ENCODE results near the gene RNF181. TPM values are rescaled to one million over a fixed set of nuclear protein-coding genes. Genes with fewer than 3 reads are reported as not detected.

RNF181 gene
- total and polyA plus RNA-seq, 2 of the 8 experiments (the other 6 are each of a cell fraction or from before 2014, with no cell fraction given) = 97.2 to 514 TPM

GRCh38 chr2:85548608-85548900, 47.0 kb upstream of the RNF181 start:
- H3K36me3 ChIP-seq (ENCODE audit: control insufficient read depth in 2 of 4, insufficient read depth in 4 of 4, low read length in 3 of 4) = peaks cover 21 to 49% (median 39%) of the 10 kb centered on the region in 4 experiments
- no peak overlapping the region for H4K5ac ChIP-seq (ENCODE audit: insufficient read length, low read depth, low read length)
- POLR2A ChIA-PET (ENCODE audit: partially characterized antibody) = interaction anchor here (0.6 to 38.6 kb wide), 13 partner anchors 8 to 587 kb away, joined by 3 to 1889 read pairs (median 4); partner anchors contain the start of genes CAPG, GGCX, MAT2A and SH2D6
- H2AK5ac ChIP-seq (ENCODE audit: low read depth, low read length) = no peak overlapping the region
- H3K56ac ChIP-seq (replicated peaks; ENCODE audit: insufficient read length, low read depth, low read length) = no peak overlapping the region
- no peaks in the 10 kb centered on the region for H3K27me3 ChIP-seq (replicated peaks in 1 of 4; ENCODE audit: control insufficient read depth in 3 of 4, extremely low read depth in 1 of 4, insufficient read depth in 3 of 4, low read length in 3 of 4)
- H4K8ac ChIP-seq (ENCODE audit: extremely low read depth, insufficient read depth, low read length) = no peak overlapping the region
- H3K4ac ChIP-seq (replicated peaks; ENCODE audit: insufficient read length, low read depth, low read length) = no peak overlapping the region
- H3K18ac ChIP-seq (ENCODE audit: extremely low read depth, low read length) = no peak overlapping the region
- TF ChIP-seq POLR2A (IDR thresholded peaks at IDR 0.05; ENCODE audit: control extremely low read depth in 1 of 2, low read depth in 2 of 2, low read length in 2 of 2) (peak in 1 of 2 experiments; percentile 43; a peak in 1 of 3 replicates), SAP30 (IDR thresholded peaks at IDR 0.05; ENCODE audit: insufficient read depth, insufficient replicate concordance, low read length) (no peak), JUN (IDR thresholded peaks at IDR 0.05; ENCODE audit: low read depth, low read length) (no peak), E2F6 (IDR thresholded peaks at IDR 0.05) (no peak)
- H4K20me1 ChIP-seq (replicated peaks in 1 of 2; ENCODE audit: control insufficient read depth in 1 of 2, insufficient read depth in 2 of 2, low read length in 2 of 2) = peaks cover 3% of the 10 kb centered on the region in 2 experiments
- no peaks in the 10 kb centered on the region for H3K79me1 ChIP-seq (ENCODE audit: low read depth, low read length)
- H2AFZ ChIP-seq (ENCODE audit: low read length) = no peak overlapping the region
- no peak overlapping the region for H2BK120ac ChIP-seq (replicated peaks; ENCODE audit: low read depth, low read length)
- no peak overlapping the region for H3K4me2 ChIP-seq (ENCODE audit: insufficient read depth in 1 of 2, low read depth in 2 of 2, low read length in 2 of 2)
- H4K91ac ChIP-seq (replicated peaks; ENCODE audit: insufficient read length, low read length) = no peak overlapping the region
- peaks cover 0 to 2% (median 0%) of the 10 kb centered on the region in 4 experiments; a peak in 1 of 7 replicates for H3K4me1 ChIP-seq (replicated peaks in 1 of 4; ENCODE audit: control insufficient read depth in 3 of 4, insufficient read depth in 4 of 4, low read length in 3 of 4)
- no peak overlapping the region for H2BK5ac ChIP-seq (ENCODE audit: low read depth, low read length)
- no peak overlapping the region for H2BK15ac ChIP-seq (ENCODE audit: low read length)
- H3K27ac ChIP-seq (ENCODE audit: low read depth, low read length) = no peak overlapping the region
- H3K79me2 ChIP-seq (ENCODE audit: control insufficient read depth in 1 of 2, insufficient read depth in 2 of 2, low read length in 2 of 2) = no peaks in the 10 kb centered on the region
- no peak overlapping the region for H3K9ac ChIP-seq (replicated peaks in 1 of 4; ENCODE audit: extremely low read depth in 1 of 4, low read depth in 3 of 4, low read length in 3 of 4)
- no peak overlapping the region for H2BK12ac ChIP-seq (ENCODE audit: low read depth, low read length)
- no peak overlapping the region for H2BK20ac ChIP-seq (ENCODE audit: low read length)
- H3K23me2 ChIP-seq (ENCODE audit: low read depth, low read length) = no peaks in the 10 kb centered on the region
- H3K14ac ChIP-seq (ENCODE audit: insufficient read length) = no peak overlapping the region
- H3K23ac ChIP-seq (ENCODE audit: insufficient read length) = no peak overlapping the region
- FAIRE-seq (no peak), DNase-seq (ENCODE audit: low read depth in 1 of 2, low spot score in 2 of 2) (no peak)
- H3K4me3 ChIP-seq (ENCODE audit: extremely low read depth in 1 of 4, insufficient read depth in 2 of 4, low read depth in 3 of 4, low read length in 4 of 4) = no peak overlapping the region
- 87% methylated on average over 2 of the region's 2 CpGs; no CpG with 5 or more reads in 1 of the 2 experiments for WGBS, 2 experiments (ENCODE audit: extremely low coverage in 1 of 2, insufficient coverage in 1 of 2, insufficient read length in 1 of 2, insufficient replicate concordance in 2 of 2, low coverage in 1 of 2, low lambda C conversion rate in 2 of 2, missing lambda C conversion rate in 1 of 2)
- H3K9me3 ChIP-seq (ENCODE audit: insufficient read depth in 2 of 2, low read depth in 1 of 2, low read length in 1 of 2) = no peaks in the 10 kb centered on the region
- CTCF ChIA-PET (ENCODE audit: partially characterized antibody) = interaction anchor here (0.7 to 10.1 kb wide), 11 partner anchors 8 to 248 kb away, joined by 3 to 259 read pairs (median 3); partner anchors contain the start of genes MAT2A and SH2D6

Measured in H1 (cell line).